Stimulated activated CD8-positive, alpha-beta memory T cell treated with anti-CD3 and anti-CD28 coated beads, Interleukin-2, amount 100 ng/mL, for 48 hours (primary cell): Measurements from ENCODE around the gene BPTF.
"Not testable (repeated sequence)": the region's sequence is repeated elsewhere in the genome, so short reads cannot be mapped to it uniquely, and the experiment has no call there.

Experiments used
- DNase-seq, 2 donors: peaks; one replicate each; pipeline ENCODE4 v3.0.0-alpha.2; 2020; ENCODE audit warnings: low read depth in 2 of 2

Gene BPTF

DNA sequence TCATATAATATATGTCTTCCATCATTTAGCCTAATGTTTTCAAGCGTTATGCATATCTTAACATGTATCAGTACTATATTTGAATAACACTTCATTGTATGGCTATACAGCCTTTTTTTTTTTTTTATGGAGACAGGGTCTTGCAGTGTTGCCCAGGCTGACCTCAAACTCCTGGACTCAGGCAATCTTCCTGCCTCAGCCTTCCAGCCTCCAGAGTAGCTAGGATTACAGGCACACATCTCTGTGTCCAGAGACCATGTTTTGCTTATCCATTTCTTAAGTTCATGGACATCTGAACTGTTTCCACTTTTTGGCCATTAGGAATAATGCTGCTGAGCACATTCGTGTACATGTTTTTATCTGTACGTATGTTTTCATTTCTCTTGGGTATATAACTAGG is 7.8 kb downstream of the BPTF start:
- no peak for DNase-seq

DNA sequence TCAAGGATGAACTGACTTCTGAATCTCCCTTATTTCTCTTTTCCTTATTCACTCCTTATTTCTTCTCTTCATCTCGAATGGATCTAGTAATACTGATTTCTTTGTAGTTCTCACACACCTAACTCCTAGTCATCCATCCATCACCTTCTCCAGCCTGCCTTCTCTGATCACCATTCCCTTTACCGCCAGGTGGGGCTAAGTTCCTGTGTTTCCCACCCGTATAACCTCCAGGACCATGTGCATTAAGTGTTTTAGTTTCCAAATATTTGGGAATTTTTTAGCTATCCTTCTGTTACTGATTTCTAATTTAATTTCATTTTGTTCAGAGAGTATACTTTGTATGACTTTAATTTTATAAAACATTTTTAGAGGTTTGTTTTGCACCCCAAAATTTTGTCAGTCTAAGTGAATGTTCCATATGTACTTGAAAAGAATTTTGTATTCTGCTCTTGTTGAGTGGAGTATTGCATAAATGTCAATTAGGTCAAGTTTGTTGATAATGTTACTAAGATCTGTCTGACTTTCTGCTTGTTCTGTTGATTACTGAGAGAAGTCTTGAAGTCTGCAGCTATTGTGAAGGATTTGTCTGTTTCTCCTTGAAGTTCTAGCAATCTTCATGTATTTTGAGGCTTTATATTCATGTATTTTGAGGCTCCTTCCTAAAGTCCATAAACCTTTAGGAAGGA is 8.8 kb downstream of the BPTF start:
- DNase-seq, result no peak

- DNase-seq, result no peak
Measured at GRCh38 chr17:67834634-67835033, 9.3 kb downstream of the BPTF start.

DNA sequence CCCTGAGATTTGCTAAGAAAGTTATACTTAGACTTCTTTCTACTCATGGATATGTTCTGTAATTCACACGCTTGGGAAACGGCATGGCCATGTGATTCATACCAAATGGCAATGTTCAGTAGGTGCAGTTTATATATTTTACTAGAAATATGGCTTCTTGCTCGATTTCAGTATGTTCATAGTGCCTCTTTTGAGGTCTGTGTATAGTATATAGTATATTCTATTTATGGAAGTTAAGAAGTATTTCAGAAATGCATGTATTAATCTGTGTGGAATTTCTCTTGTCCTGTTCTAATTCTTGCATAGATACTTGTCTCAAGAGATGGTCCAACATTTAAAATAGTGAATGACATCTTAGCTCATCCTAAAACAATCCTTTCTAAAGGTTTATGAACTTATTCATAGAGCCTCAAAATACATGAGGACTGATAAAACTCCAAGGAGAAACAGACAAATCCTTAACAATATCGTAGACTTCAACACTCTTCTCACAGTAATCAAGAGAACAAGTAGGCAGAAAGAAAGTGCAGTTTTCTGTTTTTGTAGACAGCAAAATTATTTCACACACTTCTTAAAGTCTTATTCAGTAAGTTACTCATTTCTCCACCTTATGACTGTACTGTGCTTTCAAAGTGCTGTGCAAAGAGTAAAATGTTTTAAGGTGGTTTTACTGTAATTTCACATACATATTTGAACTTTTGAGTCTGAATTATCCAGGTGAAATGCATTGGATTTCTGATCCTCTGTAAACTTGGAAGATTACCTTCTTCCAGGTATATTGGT is 11.1 kb downstream of the BPTF start:
- no peak for DNase-seq

GRCh38 chr17:67837965-67838364 is 12.7 kb downstream of the BPTF start:
- DNase-seq, result no peak

DNA sequence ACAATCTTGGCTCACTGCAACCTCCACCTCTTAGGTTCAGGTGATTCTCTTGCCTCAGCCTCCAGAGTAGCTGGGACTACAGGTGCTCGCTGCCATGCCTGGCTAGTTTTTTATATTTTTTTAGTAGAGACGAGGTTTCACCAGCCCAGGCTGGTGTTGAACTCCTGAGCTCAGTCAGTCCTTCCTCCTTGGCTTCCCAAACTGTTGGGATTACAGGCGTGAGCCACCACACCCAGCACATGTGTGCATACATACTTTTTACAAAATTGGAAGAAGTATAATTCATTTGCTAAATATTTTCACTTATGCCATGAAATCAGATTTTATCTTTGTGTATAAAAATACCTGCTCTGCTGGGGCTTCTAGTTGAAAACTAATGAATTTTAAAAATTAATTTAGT is 13.2 kb downstream of the BPTF start:
- no peak for DNase-seq

GRCh38 chr17:67841992-67842391 is 16.7 kb downstream of the BPTF start:
- DNase-seq, result no peak

DNA sequence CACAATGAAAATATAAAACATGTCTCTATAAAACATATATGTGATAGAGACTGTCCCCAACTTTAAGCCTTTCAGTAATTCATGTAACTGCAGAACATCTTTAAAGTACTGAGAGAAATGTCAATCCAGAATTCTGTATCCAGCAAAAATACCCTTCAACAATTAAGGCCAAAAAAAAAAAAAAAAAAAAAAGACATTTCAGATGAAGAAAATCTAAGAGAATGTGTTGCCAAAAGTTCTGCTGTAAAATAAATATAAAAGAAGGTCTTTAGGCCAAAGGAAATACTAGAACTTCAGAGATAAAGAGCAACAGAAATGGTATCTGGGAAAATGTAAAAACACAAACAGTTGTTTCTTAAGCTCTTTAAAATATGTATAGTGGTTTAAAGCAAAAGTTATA is 17.3 kb downstream of the BPTF start:
- no peak for DNase-seq

DNA sequence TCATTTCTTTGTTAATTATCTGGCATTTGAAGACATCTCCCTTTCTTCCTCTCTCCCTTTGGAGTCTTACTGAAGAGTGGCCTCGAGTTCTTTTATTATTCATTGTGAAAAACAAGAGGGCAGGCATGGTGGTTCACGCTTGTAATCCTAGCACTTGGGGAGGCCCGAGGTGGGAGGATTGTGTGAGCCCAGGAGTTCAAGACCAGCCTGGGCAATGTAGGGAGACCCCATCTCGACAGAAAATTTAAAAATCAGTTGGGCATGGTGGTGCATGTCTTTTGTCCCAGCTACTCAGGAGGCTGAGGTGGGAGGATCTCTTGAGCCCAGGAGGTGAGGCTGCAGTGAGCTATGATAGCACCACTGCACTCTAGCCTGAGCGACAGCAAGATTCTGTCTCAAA is 20.1 kb downstream of the BPTF start:
- DNase-seq, result no peak

- DNase-seq, result not testable (repeated sequence)
Measured at GRCh38 chr17:67848189-67848588, 22.9 kb downstream of the BPTF start.

- not testable (repeated sequence) for DNase-seq
Measured at GRCh38 chr17:67848846-67849245, 23.5 kb downstream of the BPTF start.

DNA sequence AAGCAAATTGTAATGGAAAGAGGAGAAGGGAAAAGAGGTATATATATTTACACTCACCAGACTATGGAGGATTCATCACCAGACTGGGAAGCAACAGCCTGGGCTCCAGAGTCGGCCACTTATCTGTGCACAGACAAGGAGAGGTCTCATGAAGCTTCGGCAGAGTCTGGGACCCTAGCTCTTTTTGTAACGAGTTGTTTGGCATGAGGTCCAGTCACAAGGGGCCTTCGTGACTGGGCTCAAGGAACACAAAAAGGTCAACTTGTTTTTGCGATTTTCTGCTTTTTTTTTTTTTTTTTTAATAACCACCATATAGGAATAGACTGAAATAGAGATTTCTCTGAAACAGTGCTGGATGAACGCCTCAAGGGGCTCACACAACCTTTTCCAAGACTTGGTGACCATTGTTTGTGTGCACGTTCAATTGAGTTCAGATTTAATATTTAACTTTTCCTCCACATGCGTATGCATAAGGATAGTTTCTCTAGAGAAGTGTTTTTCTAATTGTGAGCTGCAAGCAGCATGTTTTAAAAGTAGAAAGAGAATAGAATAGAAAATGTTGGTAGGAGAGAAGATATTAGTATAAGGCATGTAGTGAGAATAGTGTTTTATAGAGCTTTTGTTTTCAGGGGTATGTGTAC is 25.8 kb downstream of the BPTF start:
- no peak for DNase-seq

GRCh38 chr17:67853703-67854102 is 28.4 kb downstream of the BPTF start:
- no peak for DNase-seq

- DNase-seq, result no peak
Measured at GRCh38 chr17:67854378-67854777, 29.1 kb downstream of the BPTF start.

DNA sequence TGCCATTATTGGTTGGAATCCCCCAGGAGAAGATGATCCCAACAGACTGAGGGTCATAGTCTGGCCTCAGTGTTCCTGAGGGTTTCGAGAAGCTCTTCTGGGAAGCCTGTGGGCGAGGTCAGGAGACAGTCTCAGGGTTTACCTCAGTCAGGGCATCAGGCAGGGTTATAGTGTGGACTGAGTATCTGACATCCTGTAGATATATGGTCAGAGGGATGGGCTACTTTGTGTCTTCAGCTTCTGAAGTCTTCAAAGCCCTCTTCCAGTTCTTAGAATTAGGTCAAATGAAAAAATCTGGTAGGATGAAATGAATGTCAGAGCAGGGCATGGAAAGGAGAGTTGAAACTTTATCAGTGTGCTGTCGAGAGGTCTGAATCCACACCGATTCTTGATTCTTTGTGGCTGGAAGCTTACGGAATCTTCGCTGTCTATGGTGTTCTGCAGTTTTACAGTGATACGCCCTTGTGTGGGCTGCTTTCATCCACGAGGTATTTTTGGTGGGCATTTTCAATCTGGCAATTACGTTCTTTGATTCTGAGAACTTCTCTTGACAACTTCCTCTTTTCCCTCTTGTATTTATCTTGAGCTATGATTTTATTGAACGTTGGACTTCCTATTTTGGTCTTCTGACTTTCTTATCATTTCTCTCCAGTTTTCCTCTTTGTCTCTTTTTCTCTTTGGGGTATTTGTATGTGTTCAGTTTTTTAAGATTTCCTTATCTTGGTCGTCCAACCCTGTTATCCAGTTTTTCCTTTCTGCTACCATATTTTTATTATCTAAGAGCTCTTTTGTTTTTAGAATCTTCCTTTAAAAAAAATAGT is 30.4 kb downstream of the BPTF start:
- no peak for DNase-seq

- not testable (repeated sequence) for DNase-seq
Measured at GRCh38 chr17:67856402-67856801, 31.1 kb downstream of the BPTF start.

GRCh38 chr17:67862614-67863217 is 37.4 kb downstream of the BPTF start:
- DNase-seq, result no peak

DNA sequence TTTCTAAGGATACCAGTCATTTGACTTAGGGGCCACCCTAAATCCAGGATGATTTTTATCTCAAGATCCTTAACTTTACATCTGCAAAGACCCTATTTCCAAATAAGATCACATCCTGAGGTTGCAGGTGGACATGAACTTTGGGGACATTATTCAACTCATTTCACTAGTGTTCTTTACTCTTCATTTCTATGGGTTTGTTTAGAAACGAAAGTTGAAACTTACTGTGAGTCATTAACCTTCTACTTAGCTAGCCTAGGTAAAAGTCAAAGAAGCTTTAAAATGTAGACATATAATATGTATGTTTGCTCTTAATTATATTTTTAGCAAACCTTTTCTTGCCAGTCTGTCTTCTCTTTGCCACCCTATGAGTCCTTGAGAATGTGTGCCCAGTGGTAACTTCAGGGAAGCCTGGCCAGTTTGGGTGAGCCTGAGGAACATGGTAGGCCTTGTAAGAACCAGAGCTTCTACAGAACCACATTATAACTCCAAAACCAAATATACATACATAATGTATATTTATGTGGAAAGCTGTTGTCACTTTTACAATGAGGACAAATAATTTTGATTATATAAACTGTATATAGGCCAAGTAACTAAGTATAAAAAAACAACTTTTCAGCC is 38.4 kb downstream of the BPTF start:
- no peak for DNase-seq

GRCh38 chr17:67865438-67865837 is 40.1 kb downstream of the BPTF start:
- DNase-seq, result no peak

DNA sequence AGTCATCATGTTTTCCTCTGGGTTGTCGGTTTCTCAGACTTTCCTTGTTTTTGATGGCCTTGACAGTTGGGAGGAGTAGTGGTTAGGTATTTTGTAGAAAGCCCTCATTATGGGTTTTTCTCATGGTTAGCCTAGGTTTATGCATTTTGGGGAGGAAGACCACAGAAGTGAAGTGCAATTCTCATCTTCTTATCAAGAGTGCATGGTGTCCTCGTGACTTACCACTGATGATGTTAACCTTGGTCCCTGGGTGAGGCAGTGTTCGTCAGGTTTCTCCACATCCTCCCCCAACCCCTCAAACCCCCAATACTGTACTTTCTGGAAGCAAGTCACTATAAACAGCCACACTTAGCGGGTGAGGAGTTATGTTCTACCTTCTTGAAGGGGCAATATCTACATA is 42.3 kb downstream of the BPTF start:
- DNase-seq, result no peak

GRCh38 chr17:67868176-67868575 is 42.9 kb downstream of the BPTF start:
- no peak for DNase-seq
